Body of pancreas (tissue), 4 donors: Measurements from ENCODE around the gene CCDC27. TPM values are rescaled to one million over a fixed set of nuclear protein-coding genes. Genes with fewer than 3 reads are reported as not detected.
"Not testable (repeated sequence)": the region's sequence is repeated elsewhere in the genome, so short reads cannot be mapped to it uniquely, and the experiment has no call there.

Source experiments
- ATAC-seq: fragments of 150-250 bp; one replicate; pipeline ENCODE4 v1.9.1; 2016
- DNase-seq, 4 donors: peaks; one replicate each; pipeline ENCODE4 v3.0.0-alpha.2; 2019
- H3K27ac ChIP-seq, 4 donors: fragments of 200-600 bp; sonication (generic); 1 replicate in 3 of 4; 2 replicates in 1 of 4; pipeline versions ENCODE4 v1.5.1 to v1.6.1; 2016 to 2019; ENCODE audit warnings: mild to moderate bottlenecking in 1 of 4, mixed read lengths in 1 of 4, moderate library complexity in 1 of 4
- H3K27me3 ChIP-seq, 2 donors: fragments of 200-600 bp; sonication (generic); one replicate each; pipeline ENCODE4 v1.6.0; 2016; ENCODE audit warnings: mild to moderate bottlenecking in 1 of 2
- H3K36me3 ChIP-seq, 2 donors: fragments of 200-600 bp; sonication (generic); replicated peaks in 1 of 2; 2 replicates each; pipeline ENCODE4 v1.5.1; 2016; ENCODE audit warnings: low read depth in 2 of 2; ENCODE audit not compliant: insufficient read depth in 1 of 2
- H3K4me1 ChIP-seq: fragments of 200-600 bp; sonication (generic); one replicate; pipeline ENCODE4 v1.6.0; 2016
- H3K4me3 ChIP-seq, 2 donors: fragments of 200-600 bp; sonication (generic); 1 replicate in 1 of 2; 2 replicates in 1 of 2; pipeline ENCODE4 v1.5.1; 2016 to 2019
- H3K9me3 ChIP-seq, 3 donors: fragments of 200-600 bp; sonication (generic); 1 replicate in 2 of 3; 2 replicates in 1 of 3; pipeline ENCODE4 v1.5.1; 2016
- POLR2A ChIP-seq, 3 donors: fragments of 450-650 bp; IDR thresholded peaks; one replicate each; pipeline ENCODE4 v1.6.1; 2016; ENCODE audit warnings: antibody characterized with exemption in 3 of 3, mild to moderate bottlenecking in 2 of 3
- WGBS, 2 donors: methylation state at CpG; one replicate each; pipeline ENCODE4 v1.1.5; 2017; 5-methylcytosine and 5-hydroxymethylcytosine counted together
- intact Hi-C: fragments of 100-400 bp; cut with DNase I; formaldehyde crosslinking; loops from one replicate; pipeline ENCODE4 v1.15.1; 2023
- total RNA-seq, 2 donors: library from RNA; depleted of rRNA; stranded (reverse); fragments of >200 nt; gene quantifications; one replicate each; pipeline ENCODE4 v1.1.0, GENCODE V29; 2016
- TF ChIP-seq, protein P1 (sequence below), 7 experiments: fragments of 450-650 bp in 4 of 7; fragments of 200-600 bp in 3 of 7; sonication (generic) in 3 of 7; IDR thresholded peaks; one replicate each; pipeline ENCODE4 v1.5.1; 2016 to 2019; ENCODE audit warnings: antibody characterized with exemption in 7 of 7

Gene CCDC27
- total RNA-seq, 2 donors from 2014 or later: not detected

DNA sequence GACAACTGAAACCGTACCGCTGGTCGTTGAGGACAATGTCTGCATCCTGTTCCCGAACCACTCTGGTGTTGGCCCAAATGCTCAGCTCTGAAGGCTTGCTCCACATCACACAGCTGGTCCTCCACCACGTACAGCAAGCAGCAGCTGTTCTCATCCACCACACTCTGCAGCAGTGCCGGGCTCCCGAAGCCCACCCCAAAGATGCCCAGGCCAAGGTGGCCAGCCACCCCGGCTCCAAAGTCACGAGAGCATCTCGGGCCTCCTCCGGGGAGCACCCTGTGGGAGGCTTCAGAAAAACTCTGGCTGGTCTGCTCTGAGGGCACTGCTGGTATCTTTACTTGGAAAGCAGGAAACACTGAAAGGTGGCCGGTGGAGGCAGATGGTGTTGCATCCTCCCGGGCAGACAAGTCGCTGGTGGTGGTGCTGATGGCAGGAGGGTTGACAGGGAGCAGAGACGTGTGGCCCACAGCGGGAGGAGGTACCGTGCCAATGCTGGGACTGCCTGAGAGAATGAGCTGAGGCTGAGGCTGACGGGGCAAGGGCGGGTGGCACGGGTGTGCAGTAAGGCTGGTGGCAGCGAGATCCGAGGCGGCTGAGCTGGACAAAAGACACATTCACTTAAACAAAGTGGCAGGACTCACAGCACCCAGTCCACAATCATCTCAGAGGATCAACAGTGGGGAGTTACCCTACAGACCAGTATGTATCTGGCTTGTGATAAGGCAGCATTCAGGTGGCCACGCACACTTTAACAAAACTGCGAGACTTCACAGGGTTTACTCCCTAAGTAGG lies 6.5 kb upstream of the CCDC27 start:
- no peaks in the 10 kb centered on the region for H3K27me3 ChIP-seq
- H3K4me1 ChIP-seq: peaks cover 31% of the 10 kb centered on the region
- ATAC-seq: no peak
- no peak for TF ChIP-seq POLR2A (IDR thresholded peaks at IDR 0.05)
- intact Hi-C loops: no loop called here
- WGBS, 2 donors: 75 to 80% methylated on average over 14 to 23 of the region's 25 CpGs
- no peaks in the 10 kb centered on the region for H3K9me3 ChIP-seq
- DNase-seq: no peak
- no peak overlapping the region for H3K4me3 ChIP-seq
- H3K27ac ChIP-seq: no peak overlapping the region
- peaks cover 0 to 3% of the 10 kb centered on the region in 2 donors for H3K36me3 ChIP-seq

DNA sequence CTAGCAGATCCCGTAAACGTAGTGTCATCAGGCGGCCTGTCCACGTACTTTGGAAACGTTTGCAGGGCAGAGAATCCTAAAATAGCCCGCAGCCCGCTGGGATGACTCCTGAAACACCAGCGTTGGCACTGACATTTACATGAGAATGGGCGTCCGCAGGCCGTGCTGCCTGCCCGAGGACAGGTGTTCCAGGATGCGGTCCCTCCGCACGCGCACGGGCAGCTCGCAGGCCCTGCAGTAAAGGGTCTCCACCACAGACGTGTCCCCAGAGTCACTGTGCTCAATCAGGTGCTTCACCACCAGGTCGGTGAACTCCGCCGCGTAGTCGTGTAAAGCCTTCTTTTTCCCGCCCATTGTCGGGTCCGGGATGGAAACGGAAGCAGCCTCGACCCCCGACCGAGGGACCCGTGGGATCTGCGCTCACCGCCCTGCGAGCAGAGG lies 5.8 kb upstream of the CCDC27 start:
- Histone ChIP-seq H3K4me1 (peaks cover 31% of the 10 kb centered on the region), H3K4me3 (peak overlapping the region; percentile 66 to 88), H3K27ac (peak overlapping the region in 1 of 4 donors; percentile 50), H3K27me3 (no peaks in the 10 kb centered on the region), H3K9me3 (no peaks in the 10 kb centered on the region), H3K36me3 (peaks cover 0 to 3% of the 10 kb centered on the region in 2 donors)
- ATAC-seq (no peak), DNase-seq (no peak)
- TF ChIP-seq, protein P1, sequence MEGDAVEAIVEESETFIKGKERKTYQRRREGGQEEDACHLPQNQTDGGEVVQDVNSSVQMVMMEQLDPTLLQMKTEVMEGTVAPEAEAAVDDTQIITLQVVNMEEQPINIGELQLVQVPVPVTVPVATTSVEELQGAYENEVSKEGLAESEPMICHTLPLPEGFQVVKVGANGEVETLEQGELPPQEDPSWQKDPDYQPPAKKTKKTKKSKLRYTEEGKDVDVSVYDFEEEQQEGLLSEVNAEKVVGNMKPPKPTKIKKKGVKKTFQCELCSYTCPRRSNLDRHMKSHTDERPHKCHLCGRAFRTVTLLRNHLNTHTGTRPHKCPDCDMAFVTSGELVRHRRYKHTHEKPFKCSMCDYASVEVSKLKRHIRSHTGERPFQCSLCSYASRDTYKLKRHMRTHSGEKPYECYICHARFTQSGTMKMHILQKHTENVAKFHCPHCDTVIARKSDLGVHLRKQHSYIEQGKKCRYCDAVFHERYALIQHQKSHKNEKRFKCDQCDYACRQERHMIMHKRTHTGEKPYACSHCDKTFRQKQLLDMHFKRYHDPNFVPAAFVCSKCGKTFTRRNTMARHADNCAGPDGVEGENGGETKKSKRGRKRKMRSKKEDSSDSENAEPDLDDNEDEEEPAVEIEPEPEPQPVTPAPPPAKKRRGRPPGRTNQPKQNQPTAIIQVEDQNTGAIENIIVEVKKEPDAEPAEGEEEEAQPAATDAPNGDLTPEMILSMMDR (IDR thresholded peaks at IDR 0.05): no peak
- no peak for TF ChIP-seq POLR2A (IDR thresholded peaks at IDR 0.05)
- WGBS, 2 donors: 11% methylated on average over 35 of the region's 35 CpGs; no CpG with 5 or more reads in 1 of the 2 donors
- intact Hi-C loops: no loop called here

DNA sequence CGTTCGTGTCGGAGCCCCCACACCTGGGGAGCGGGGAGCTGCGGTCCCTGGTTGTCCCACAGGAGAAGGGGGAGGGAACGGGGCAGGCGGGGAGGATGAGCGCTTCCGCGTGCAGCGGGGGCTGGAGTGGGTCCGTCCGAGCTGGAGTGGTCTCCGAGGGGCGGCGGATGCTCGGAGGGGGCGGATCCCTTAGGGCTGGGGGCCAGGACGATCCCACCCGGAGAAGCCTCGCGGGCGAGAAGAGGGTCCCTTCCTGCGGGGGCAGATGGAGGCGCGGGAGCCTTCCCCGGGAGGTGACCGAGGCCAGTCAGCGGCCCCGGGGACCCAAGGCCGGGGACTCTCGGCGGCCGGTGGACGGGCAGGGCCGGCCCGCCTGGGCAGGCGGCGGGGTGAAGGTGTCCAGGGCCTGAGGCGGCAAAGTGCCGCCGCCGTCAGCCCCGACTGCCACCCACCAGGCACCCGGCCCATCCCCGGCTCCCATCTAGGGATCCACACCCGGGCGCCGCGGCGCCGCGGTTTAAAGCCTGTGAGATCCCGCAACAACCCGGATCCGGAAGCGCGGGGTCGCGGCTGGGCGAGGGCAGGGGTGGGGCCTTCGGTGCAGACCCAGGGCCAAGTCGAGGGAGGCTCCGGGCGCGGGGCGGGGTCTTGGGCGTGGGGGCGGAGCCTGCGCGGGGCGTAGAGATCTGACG lies 5.3 kb upstream of the CCDC27 start:
- peak; percentile 98 for ATAC-seq
- Histone ChIP-seq H3K4me1 (peaks cover 31% of the 10 kb centered on the region), H3K27me3 (no peaks in the 10 kb centered on the region), H3K9me3 (no peaks in the 10 kb centered on the region), H3K27ac (peak overlapping the region in 2 of 4 donors; percentile 50 to 55), H3K36me3 (peaks cover 0 to 3% of the 10 kb centered on the region in 2 donors), H3K4me3 (peak overlapping the region; percentile 66 to 88)
- 1 to 2% methylated on average over 12 to 60 of the region's 73 CpGs for WGBS, 2 donors
- DNase-seq: peak; percentile 92 to 96 (median 93)
- intact Hi-C loops: no loop called here
- TF ChIP-seq, protein P1 (IDR thresholded peaks at IDR 0.05): no peak
- TF ChIP-seq POLR2A (IDR thresholded peaks at IDR 0.05): peak; percentile 37 to 63 (median 53)

DNA sequence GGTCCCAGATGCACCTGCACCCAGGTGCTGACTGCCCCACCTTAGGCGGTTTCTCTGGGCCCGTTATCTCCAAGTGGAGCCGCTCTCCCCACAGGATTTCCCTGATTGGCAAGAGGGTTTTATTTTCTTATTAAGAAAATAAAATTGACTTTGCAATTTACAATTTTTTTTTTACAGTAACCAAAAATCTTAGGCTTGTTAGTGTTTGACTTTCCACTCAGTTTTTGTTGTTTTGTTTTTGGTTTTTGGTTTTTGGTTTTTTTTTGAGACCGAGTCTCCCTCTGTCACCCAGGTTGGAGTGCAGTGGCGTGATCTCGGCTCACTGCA lies 4.8 kb upstream of the CCDC27 start:
- Histone ChIP-seq H3K36me3 (no peaks in the 10 kb centered on the region), H3K27ac (peak overlapping the region in 2 of 4 donors; percentile 50 to 55), H3K4me3 (peak overlapping the region in 1 of 2 donors; percentile 88), H3K4me1 (peaks cover 31% of the 10 kb centered on the region), H3K9me3 (no peaks in the 10 kb centered on the region), H3K27me3 (no peaks in the 10 kb centered on the region)
- no peak for TF ChIP-seq POLR2A (IDR thresholded peaks at IDR 0.05)
- TF ChIP-seq, protein P1 (IDR thresholded peaks at IDR 0.05): no peak
- WGBS, 2 donors: 30 to 32% methylated on average over 6 of the region's 6 CpGs
- DNase-seq (no peak), ATAC-seq (no peak)
- intact Hi-C loops: no loop called here

DNA sequence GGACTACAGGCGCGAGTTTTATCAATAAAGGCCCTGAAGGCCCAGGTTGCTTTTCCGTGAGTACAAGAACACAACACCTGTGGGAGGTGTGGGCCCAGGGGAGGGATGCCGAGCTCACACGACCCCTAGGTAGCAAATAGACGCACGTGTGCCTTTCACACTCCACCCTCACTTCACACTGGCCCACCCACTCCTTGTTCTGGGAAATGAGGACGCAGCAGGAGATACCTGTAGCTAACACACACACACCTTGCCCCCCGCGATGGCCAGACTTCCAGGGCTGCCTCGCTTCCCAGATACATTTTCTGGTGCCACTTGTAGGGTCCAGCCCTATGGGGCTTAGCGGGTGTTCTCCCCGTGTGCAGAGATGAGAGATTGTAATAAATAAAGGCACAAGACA lies 4.3 kb upstream of the CCDC27 start:
- Histone ChIP-seq H3K27ac (no peak overlapping the region), H3K9me3 (no peaks in the 10 kb centered on the region), H3K36me3 (no peaks in the 10 kb centered on the region), H3K4me3 (no peak overlapping the region), H3K4me1 (peaks cover 31% of the 10 kb centered on the region), H3K27me3 (no peaks in the 10 kb centered on the region)
- 68 to 73% methylated on average over 10 to 13 of the region's 13 CpGs for WGBS, 2 donors
- ATAC-seq (no peak), DNase-seq (no peak)
- TF ChIP-seq POLR2A (IDR thresholded peaks at IDR 0.05): no peak
- TF ChIP-seq, protein P1 (IDR thresholded peaks at IDR 0.05): no peak
- intact Hi-C loops: no loop called here

DNA sequence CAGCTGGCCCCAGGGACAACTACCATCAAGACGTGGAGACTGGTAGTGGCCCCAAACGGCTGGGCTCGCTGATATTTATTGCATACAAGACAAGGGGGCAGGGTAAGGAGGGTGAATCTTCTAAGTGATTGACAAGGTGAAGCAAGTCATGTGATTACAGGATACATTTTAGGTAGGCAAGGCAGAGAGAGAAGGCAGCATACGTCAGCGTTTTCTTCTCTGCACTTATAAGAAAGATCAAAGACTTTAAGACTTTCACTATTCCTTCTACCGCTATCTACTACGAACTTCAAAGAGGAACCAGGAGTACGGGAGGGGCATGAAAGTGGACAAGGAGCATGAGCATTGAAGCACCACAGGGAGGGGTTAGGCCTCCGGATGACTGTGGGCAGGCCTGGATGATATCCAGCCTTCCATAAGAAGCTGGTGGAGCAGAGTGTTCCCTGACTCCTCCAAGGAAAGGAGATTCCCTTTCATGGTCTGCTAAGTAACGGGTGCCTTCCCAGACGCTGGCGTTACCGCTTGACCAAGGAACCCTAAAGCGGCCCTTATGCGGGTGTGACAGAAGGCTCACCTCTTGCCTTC lies 3.8 kb upstream of the CCDC27 start:
- H3K27me3 ChIP-seq, intact Hi-C loops, H3K9me3 ChIP-seq, DNase-seq, H3K4me3 ChIP-seq, H3K36me3 ChIP-seq, H3K27ac ChIP-seq, ATAC-seq: not testable (repeated sequence)
- H3K4me1 ChIP-seq: peaks cover 31% of the 10 kb centered on the region
- WGBS, 2 donors: 84 to 85% methylated on average over 15 of the region's 15 CpGs
